PFSK-1 (cell line): ENCODE results near the gene SOX5.

ENCODE experiments used
- POLR2AphosphoS5 ChIP-seq: IDR thresholded peaks from 2 replicates; pipeline ENCODE4 v1.6.1; 2012; ENCODE audit warnings: low read depth, mild to moderate bottlenecking, control low read depth, low read length, moderate library complexity
- SIN3A ChIP-seq: IDR thresholded peaks from 2 replicates; pipeline ENCODE4 v1.6.1; 2012; ENCODE audit warnings: mild to moderate bottlenecking, low read length, moderate library complexity, borderline replicate concordance; ENCODE audit not compliant: insufficient read depth
- TF ChIP-seq, protein P1 (sequence below), 2 experiments: IDR thresholded peaks; 2 replicates each; pipeline versions ENCODE4 v1.6.1 to v1.8.0; 2011 to 2012; ENCODE audit warnings: low read depth in 2 of 2, low read length in 2 of 2, control low read depth in 1 of 2, inconsistent platforms in 1 of 2, mild to moderate bottlenecking in 1 of 2, moderate library complexity in 1 of 2; ENCODE audit not compliant: insufficient read depth in 1 of 2

DNA sequence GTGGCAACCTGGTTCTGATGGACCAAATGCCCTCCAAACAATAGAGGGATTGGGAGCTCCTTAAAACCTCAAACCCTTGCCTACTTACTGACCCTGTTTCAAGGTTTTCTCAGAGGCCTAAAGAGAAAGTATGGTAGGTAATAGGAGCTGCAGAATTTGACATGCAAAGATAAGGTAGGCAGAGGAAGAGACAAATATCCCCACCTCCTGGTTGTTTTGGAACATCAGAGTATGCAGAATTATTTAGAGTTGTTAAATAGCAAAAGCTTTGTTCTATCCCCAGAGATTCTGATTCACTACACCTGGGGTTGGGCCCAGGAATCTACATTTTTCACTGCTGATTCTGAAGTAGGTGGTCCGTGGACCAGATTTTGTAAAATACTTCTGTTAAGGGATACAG is 421.2 kb downstream of the SOX5 start:
- TF ChIP-seq SIN3A (no peak), POLR2AphosphoS5 (no peak)
- TF ChIP-seq, protein P1, sequence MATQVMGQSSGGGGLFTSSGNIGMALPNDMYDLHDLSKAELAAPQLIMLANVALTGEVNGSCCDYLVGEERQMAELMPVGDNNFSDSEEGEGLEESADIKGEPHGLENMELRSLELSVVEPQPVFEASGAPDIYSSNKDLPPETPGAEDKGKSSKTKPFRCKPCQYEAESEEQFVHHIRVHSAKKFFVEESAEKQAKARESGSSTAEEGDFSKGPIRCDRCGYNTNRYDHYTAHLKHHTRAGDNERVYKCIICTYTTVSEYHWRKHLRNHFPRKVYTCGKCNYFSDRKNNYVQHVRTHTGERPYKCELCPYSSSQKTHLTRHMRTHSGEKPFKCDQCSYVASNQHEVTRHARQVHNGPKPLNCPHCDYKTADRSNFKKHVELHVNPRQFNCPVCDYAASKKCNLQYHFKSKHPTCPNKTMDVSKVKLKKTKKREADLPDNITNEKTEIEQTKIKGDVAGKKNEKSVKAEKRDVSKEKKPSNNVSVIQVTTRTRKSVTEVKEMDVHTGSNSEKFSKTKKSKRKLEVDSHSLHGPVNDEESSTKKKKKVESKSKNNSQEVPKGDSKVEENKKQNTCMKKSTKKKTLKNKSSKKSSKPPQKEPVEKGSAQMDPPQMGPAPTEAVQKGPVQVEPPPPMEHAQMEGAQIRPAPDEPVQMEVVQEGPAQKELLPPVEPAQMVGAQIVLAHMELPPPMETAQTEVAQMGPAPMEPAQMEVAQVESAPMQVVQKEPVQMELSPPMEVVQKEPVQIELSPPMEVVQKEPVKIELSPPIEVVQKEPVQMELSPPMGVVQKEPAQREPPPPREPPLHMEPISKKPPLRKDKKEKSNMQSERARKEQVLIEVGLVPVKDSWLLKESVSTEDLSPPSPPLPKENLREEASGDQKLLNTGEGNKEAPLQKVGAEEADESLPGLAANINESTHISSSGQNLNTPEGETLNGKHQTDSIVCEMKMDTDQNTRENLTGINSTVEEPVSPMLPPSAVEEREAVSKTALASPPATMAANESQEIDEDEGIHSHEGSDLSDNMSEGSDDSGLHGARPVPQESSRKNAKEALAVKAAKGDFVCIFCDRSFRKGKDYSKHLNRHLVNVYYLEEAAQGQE (IDR thresholded peaks at IDR 0.05; ENCODE audit: insufficient read depth in 1 of 2, low read depth in 2 of 2, low read length in 2 of 2) = no peak
